Left renal cortex interstitium (tissue), 4 donors: ENCODE measurements around the gene TPPP2. TPM values are rescaled to one million over a fixed set of nuclear protein-coding genes. Genes with fewer than 3 reads are reported as not detected.
A peak's percentile ranks its signal among the peaks of the same experiment; 100 is the strongest.

Experiments used
- DNase-seq, 4 donors: peaks; one replicate each; pipeline ENCODE4 v3.0.0-alpha.2; 2013; ENCODE audit warnings: low read depth in 4 of 4, low spot score in 2 of 4, missing footprints in 1 of 4
- polyA plus RNA-seq, 4 donors: library from polyadenylated mRNA; unstranded; fragments of 120-200 nt; gene quantifications; one replicate each; pipeline ENCODE4 v1.2.1, GENCODE V29; 2013; ENCODE audit not compliant: insufficient read length in 4 of 4

The TPPP2 gene
- polyA plus RNA-seq, 4 donors = 2.6 to 4.0 (median 3.5) TPM

DNA sequence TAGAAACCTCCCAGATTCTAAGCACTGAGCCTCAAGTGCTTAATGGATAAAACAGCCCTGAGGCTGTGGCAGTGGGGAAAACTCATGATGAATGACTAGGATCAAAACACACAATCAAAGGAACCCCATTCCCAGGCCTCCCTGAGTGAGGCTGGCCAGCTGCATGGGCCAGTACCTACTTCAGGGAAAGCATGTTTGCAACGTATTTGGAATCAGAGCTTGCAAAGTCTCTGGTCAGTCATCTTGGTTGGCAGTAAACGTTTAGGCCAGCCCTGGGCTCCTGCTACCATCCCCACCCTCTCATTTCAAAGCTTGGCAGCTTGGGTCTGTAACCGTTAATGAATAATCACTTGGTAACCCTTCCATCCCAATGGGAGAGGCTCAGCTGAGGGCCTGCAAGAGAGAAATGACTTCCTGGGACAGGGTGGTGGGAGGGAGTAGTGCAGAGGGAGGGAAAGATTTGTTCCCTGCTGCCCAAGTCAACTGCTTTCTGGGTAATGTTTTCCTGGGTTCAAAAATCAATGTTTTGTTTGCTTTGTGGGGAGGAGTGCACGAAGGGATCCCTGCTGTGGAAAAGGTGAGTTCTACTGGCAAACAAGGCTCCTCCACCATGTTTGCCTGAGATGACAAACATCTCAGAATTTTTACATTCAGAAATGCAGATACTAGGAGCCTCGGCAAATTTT is 25.6 kb downstream of the TPPP2 start:
- DNase-seq = no peak

- DNase-seq = no peak
Observed at GRCh38 chr14:21056520-21057163, 26.6 kb downstream of the TPPP2 start.

GRCh38 chr14:21057803-21058675 is 28.0 kb downstream of the TPPP2 start, which contains the start of gene RNASE8:
RNASE8 (plus strand) TSS chr14:21057822; CDS start chr14:21057893, 71 bp downstream.
- no peak for DNase-seq

DNA sequence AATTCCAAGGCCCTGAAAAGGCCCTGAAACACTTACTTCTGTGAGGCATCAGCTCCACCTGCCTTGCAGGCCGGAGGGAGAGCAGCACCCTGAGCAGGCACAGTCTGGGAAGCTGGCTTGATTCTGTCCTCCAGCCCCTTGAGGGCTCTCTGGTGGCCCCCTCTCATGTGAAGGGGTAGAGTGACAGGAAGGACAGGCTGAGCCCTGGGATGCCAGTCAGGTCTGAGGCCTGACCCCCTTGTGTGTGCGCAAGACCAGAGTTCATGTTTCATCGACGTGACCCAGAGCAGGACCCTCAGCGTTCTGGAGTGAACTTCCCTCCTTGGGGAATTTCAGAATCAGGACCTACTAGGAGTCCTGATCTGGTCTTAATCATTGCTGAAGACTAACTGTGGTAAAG is 28.9 kb downstream of the TPPP2 start:
- DNase-seq = no peak

DNA sequence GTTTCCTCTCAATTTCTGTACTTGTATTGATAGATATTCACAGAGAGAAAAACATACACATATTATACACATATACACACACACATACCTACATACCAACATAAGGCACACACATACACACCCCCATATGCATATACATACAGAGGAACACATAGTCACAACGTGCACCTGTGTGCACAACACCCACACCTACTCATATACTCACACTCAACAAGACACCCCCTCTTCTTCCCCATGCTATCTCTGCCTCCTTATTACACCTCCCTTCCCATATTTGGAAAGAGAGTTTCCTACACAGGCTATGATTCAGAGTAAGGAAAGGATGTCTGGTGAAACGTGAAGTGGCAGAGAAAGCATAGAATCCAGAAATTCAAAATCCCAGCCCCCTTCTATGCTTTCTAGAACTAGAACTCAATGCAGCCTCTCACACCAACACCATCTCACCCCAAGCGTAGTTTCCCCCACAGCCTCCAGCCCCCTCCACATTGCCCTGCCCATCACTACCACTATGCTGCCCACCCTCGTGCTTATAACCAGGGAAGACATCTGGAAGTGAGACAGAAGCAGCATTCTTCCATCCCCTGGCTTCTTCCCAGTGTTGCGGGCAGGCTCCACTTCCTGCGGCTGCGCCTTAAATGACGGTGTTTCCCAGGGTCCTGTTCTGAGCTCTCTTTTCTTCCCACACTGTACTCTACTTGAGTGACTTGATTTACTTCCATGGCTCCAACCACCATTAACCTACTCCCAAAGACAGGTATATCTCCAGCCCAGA is 30.0 kb downstream of the TPPP2 start:
- no peak for DNase-seq

- no peak for DNase-seq
Observed at GRCh38 chr14:21060614-21061346, 30.8 kb downstream of the TPPP2 start.

DNA sequence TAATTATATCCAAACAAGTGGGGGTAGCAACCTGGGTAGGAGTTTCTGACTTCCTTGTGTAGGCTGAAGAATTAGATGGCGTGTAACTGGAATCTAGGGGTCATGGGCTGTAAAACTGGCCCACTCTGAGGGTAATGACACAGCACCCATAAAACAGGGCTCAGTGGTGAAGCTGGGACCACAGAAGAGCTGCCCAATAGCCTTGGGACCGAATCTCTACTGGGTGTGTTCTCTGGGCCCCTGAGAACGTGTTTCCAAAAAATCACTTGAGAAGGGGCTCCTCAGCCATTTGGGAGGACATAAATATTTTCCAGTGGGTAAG is 31.3 kb downstream of the TPPP2 start:
- no peak for DNase-seq

GRCh38 chr14:21063479-21063878 is 33.5 kb downstream of the TPPP2 start:
- DNase-seq = no peak

GRCh38 chr14:21066882-21067502 is 37.0 kb downstream of the TPPP2 start:
- DNase-seq = no peak

DNA sequence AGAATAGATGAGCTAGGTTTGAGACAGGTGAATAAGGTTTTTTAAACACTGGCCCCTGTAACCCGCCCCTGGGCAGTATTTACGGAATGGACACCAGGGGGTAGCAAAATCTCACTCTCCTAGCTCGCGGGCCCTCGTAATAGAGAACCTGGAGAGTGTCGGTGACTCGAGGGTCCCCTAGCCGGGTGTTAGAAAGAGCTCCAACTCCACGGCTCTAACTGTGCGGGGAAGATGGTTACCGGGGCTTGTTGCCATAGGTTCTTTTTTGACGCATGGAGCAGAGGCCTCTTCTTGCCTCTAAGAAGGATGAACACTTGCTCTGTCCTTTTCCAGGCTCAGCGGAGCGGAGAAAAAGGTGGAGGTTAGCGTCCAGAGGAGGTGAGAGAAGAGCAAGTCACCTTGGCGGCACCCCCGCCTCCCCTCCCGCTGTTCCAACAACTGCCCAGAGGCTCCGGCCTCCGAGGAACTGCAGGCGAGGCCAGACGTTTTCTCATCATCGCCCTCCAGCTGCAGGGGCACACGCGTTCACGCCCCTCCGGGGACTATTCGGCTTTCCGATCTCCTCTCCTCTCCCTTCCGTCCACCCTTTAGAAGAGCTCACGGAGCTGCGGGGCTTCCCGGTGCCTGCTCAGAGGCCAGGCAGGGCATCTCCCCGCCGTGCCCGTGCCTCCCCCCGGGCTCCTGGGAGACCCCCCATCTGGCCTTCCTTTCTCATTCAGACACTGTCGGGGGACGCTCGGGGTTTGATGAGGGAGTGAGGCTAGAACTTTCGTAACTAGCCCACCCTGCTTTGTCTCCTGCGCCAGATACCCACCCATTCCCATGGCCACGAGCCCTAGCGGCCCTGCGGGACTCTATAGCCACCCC is 38.7 kb downstream of the TPPP2 start:
- peak in 3 of 4 donors; percentile 43 to 67 (median 48) for DNase-seq

DNA sequence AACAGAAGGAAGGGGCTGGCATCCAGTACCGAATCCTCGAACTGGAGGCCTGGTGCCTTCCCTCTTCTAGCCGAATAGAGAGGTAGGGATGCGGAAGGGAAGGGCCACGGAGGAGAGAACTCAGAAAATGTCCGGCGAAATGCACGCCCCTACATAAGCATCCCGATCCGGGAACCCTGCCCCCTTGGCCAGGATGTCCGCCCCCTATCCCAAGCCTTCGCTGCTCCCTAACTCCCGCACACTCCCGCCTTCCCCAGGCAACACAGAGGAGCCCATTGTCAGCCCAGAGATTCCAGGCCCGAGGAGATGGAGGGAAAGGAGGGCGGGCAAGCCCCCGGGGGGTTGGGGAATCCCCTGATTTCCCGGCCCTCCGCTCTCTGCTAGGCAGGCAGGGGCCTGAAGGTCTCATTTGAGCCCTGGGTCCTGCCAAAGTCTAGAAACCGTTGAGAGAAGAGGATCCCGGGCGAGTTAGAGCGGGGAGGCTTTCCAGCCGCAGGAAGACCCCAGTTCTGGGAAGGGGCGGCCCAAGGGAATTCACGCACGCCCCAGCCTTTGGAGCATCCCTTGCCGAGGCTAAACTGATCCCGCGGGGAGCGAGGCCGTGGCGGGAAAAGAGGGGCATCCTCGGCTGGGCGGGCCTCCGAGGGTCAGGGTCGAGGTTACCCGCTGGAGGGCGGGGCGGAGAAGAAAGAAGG is 39.5 kb downstream of the TPPP2 start:
- DNase-seq = peak; percentile 28 to 65 (median 42)

DNA sequence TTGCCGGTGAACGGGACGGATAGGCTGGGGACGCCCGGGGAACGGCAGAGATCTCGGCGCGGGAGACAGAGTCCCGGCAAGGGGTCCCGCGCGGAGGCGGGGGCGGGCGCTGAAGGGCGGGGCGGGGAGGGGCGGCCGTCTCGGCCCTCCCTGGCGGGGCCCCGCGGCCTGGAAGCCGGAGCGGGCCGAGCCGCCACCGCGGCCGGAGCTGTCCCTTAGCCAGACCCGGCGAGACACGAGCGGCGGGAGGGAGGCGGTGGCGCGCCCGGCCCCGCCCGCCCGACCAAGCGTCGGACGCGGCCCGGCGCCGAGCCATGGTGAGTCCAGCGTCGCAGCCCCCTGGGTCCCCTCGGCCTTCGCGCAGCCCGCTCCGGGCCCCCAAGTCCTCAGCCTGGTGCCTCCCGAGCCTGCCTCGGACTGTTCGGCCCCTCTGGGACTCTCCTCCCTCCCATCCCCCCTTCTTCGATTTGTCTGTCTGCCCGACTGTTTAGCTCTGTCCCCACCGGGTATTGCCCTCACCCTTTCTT is 40.1 kb downstream of the TPPP2 start, which contains the start of gene ARHGEF40:
Gene ARHGEF40 (plus strand): TSS at position 222 of the 527 bp plus-strand sequence. CDS start 93 bp downstream, at position 315.
- peak; percentile 34 to 53 (median 46) for DNase-seq

DNA sequence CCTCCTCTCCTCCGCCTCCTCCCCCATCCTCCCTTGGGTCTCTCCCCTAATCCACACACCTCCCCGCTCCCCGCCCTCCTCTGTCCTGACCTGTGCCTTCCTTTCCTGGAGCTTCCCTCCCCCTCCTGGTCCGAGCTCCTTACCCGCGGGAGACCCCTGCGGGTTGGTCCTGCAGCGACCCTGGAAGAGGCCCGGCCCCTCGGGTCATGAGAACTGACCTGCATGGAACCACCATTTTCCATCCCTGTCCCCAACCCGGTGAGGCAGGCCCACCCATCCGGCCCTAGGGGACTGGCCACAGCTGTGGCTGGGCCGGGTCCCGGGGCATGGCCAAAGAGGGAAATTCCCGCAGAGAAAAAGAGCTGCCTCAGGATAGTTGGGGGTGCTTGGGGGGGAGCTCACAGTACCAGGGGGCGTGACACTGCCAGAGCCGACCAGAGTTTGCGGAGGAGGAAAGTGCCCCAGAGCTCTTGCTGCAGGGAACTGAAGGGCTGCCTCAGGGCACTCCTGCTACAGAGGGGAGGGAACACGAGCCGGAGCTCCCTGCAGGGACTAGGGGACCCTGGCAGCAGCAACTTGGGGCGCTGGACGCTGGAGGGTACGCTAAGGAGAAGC is 40.7 kb downstream of the TPPP2 start:
- peak; percentile 49 to 62 (median 60) for DNase-seq

- peak; percentile 74 to 87 (median 84) for DNase-seq
Observed at GRCh38 chr14:21071225-21072030, 41.4 kb downstream of the TPPP2 start.

DNA sequence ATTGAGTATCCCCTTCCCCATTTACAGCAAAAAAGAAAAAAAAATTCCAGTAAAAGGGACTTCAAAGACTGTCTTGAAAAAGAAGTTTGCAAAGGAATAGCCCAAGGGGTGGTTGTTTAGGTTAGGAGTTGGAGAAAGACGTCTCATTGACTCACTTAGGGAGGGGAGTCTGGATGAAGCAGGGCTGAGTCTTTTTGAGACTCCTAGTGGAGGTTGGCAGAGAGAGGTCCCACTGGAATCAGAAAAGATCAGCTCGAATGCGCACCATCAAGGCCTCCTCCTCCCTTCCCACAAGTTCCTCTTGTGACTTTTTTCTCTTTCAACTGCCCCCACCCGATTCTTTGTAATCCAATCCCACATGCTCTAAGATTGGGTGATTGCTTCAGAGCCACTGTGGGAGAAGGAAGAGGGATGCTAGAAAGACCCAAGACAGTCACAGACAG is 42.0 kb downstream of the TPPP2 start:
- DNase-seq = peak in 2 of 4 donors; percentile 27 to 60

GRCh38 chr14:21072781-21073339 is 42.8 kb downstream of the TPPP2 start:
- DNase-seq = no peak
